GM12872 (cell line): ENCODE data around the gene KCNQ1.

Experiments
- TF ChIP-seq, protein P1 (sequence below): IDR thresholded peaks from 3 replicates; pipeline ENCODE4 v1.5.1; 2011; ENCODE audit warnings: low read depth, mild to moderate bottlenecking, low read length, moderate library complexity; ENCODE audit not compliant: insufficient read depth

The KCNQ1 gene

DNA sequence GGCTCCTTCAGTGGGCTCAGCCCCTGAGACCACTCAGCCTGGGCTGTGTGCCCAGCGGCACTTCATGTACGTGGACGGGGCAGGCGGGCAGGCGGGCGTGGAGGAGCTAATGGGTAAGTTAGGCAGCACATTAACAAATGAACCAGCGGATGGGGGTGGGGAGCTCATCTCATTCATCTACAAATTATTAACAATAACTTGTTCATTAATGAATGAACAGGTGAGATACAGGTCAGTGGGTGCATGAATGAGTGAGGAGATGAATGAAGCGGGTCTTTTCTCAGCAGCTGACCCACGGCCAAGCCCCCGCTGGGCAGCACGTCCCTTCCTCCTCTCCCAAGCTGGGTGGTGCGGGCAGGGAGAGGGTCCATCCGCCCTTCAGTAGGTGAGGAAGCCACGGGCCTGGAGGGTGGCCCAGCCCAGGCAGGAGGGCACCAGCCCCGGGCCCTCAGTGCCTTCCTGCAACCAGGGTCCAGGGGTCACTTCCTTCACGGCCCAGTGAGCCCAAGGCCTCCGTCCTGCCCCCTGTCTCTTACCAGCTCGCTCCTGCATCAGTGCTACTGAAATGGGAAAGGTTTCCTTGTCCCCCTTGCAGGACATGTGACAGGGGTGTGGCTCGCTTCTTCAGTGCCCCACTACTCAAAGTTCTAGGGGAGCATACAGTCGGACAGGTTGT lies 315.5 kb downstream of the KCNQ1 start:
- TF ChIP-seq, protein P1, sequence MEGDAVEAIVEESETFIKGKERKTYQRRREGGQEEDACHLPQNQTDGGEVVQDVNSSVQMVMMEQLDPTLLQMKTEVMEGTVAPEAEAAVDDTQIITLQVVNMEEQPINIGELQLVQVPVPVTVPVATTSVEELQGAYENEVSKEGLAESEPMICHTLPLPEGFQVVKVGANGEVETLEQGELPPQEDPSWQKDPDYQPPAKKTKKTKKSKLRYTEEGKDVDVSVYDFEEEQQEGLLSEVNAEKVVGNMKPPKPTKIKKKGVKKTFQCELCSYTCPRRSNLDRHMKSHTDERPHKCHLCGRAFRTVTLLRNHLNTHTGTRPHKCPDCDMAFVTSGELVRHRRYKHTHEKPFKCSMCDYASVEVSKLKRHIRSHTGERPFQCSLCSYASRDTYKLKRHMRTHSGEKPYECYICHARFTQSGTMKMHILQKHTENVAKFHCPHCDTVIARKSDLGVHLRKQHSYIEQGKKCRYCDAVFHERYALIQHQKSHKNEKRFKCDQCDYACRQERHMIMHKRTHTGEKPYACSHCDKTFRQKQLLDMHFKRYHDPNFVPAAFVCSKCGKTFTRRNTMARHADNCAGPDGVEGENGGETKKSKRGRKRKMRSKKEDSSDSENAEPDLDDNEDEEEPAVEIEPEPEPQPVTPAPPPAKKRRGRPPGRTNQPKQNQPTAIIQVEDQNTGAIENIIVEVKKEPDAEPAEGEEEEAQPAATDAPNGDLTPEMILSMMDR = no peak

DNA sequence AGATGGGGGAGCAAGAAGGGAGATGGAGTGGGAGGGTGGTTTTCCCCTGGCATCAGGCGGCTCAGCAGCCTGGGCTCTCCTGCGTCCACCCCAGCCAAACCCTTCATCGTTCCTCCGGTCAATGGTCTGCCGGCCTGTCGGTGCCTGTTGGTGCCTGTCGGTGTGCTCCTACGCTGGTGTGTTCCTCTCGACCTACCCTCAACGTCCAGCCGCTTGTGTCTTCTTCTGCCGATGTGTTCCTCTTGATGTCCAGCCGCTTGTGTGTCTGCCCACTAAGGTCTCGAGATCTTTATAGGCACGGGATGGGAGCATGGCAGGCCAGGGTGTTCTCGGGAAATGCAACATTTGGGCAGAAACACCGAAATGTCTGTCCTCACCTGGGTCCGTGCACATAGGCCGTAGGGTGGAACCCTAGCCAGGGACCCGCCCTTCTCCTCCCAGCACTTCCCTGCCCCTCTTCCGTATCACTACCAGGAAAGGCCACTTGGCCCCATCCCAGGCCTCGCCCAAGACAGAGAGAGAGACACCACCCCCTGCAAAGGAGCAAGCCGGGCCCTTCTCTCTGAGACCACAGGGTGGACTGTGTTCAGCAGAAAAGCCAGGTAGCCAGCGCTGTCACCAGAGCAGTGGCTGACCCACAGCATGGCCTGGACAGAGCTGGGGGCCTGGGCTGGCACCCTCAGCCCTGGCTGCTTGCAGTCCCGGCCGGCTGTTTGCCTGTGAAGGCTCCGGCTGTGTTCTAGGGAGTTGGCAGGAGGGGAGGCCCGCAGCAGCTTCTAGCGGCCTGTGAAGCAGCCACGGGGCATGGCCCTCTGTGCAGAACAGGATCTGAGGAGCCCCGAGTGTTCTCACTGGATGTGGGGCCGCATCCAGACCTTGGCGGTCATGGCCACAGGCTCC lies 316.6 kb downstream of the KCNQ1 start:
- TF ChIP-seq, protein P1 = no peak

DNA sequence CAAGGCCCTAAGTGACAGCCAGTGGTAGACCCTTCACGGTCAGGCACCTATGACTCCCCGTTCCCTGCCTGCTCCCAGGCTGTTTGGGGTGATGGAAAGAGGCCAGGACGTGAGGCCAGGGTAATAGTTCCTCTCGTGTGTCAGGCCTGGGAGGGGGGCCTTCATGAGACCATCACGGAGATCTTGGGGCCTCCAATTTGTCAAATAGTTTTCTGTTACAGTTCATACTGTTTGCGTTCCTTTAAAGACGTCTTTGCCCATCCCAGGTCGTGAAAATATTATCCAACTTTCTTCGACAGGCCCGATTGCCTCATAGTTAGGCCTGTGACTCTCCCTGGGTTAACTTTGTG lies 317.2 kb downstream of the KCNQ1 start:
- TF ChIP-seq, protein P1 = no peak

DNA sequence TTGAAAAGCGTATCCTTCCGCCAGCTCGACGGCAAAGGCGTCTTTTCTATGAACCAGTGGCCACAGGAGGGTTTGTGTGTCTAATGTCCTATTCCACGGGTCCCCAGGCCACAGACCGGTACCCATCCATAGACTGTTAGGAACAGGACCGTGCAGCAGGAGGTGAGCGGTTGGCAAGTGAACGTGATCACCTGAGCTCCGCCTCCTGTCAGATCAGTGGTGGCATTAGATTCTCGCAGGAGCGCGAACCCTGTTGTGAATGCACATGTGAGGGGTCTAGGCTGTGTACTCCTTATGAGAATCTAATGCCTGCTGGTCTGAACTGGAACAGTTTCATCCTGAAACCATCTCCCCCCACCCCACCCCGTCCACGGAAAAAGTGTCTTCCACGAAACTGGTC lies 317.6 kb downstream of the KCNQ1 start:
- TF ChIP-seq, protein P1 = no peak

DNA sequence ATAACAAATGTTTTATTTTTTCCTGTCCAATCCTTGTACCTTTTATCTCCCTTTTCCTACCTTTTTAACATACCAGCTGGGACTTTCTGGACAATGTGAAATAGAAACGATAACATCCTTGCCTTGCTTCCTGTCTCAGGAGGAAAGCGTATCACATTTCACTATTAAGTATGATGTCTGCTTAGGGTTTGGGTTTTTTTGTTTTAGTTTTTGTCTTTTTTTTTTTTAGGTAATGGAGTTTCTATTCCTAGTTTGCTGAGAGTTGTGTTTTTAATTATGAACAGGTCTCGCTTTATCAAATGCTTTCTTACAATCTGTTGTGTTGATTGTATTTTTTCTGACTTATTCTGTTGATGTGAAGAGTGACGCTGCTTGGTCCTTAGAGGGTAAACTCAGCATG lies 319.2 kb downstream of the KCNQ1 start:
- TF ChIP-seq, protein P1 = no peak

DNA sequence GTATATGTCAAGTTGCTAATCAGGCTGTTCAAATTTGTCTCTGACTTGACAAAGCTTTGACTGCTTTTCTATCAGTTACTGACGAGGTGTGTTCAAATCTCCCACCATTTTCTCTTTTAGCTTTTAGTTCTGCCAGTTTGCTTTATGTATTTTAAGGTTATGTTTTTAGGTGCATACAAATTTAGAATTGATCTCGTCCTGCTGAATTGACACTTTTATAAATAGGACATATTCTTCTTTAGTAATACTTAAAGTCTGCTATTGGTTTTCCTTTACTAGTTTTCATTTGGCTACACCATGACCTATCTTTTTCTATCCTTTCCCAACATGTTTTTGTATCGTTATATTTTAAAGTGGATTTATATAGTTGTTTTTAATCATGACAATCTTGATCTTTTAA lies 320.7 kb downstream of the KCNQ1 start:
- TF ChIP-seq, protein P1 = no peak

DNA sequence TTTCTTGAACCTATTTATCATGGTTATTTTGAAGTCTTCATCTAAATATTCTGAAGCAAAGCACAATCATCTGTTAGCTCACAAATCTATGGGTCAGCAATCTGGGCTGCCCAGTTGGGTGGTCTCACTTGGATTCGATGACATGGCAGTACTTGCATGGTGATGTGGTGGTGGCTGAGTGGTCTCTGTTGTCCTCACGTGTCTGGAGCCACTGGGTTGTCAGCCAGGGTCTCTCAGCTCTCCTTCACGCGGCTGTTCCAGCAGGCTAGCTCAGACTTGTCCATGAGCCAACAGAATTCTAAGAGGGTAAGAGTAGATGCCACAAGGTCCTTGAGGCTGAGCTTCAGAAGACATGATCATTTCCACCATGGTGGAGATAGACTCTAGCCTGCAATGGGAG lies 321.4 kb downstream of the KCNQ1 start:
- TF ChIP-seq, protein P1 = no peak
